Osteoblast (primary cell): ENCODE results near the gene L1CAM. TPM values are rescaled to one million over a fixed set of nuclear protein-coding genes. Genes with fewer than 3 reads are reported as not detected.

Experiments used
- DNase-seq: peaks from one replicate; pipeline ENCODE4 v3.0.0; 2011; ENCODE audit warnings: low spot score, mixed read lengths; ENCODE audit not compliant: insufficient read length; ENCODE audit errors: missing footprints
- H2AFZ ChIP-seq: 2 replicates; pipeline ENCODE4 v1.6.0; 2011; ENCODE audit warnings: mild to moderate bottlenecking, low read length
- H3K27ac ChIP-seq: 2 replicates; pipeline ENCODE4 v1.5.1; 2011; ENCODE audit warnings: mild to moderate bottlenecking, low read depth, low read length, moderate library complexity
- H3K27me3 ChIP-seq: 2 replicates; pipeline ENCODE4 v1.6.0; 2012; ENCODE audit warnings: mild to moderate bottlenecking, control low read depth, inconsistent platforms, low read length, moderate library complexity; ENCODE audit not compliant: insufficient read depth
- H3K36me3 ChIP-seq: 2 replicates; pipeline ENCODE4 v1.5.1; 2011; ENCODE audit warnings: mild to moderate bottlenecking, low read length, control low read depth, moderate library complexity; ENCODE audit not compliant: insufficient read depth
- H3K4me1 ChIP-seq: 2 replicates; pipeline ENCODE4 v1.5.1; 2011; ENCODE audit warnings: mild to moderate bottlenecking, low read length, control low read depth, moderate library complexity; ENCODE audit not compliant: insufficient read depth
- H3K4me2 ChIP-seq: 2 replicates; pipeline ENCODE4 v1.6.0; 2011; ENCODE audit warnings: mild to moderate bottlenecking, low read length; ENCODE audit not compliant: insufficient read depth
- H3K4me3 ChIP-seq: fragments of 200-600 bp; sonication (generic); 3 replicates; pipeline ENCODE4 v1.5.1; 2012; ENCODE audit warnings: mild to moderate bottlenecking, low read length, inconsistent platforms; ENCODE audit not compliant: insufficient read depth
- H3K79me2 ChIP-seq: 2 replicates; pipeline ENCODE4 v1.6.0; 2012; ENCODE audit warnings: mild to moderate bottlenecking, low read length, control low read depth, inconsistent platforms; ENCODE audit not compliant: insufficient read depth
- H3K9me3 ChIP-seq: 2 replicates; pipeline ENCODE4 v1.5.1; 2011; ENCODE audit warnings: low read depth, low read length, control low read depth
- H4K20me1 ChIP-seq: 2 replicates; pipeline ENCODE4 v1.6.0; 2012; ENCODE audit warnings: mild to moderate bottlenecking, low read length, control low read depth; ENCODE audit not compliant: insufficient read depth
- total RNA-seq: library from RNA; depleted of rRNA; stranded (reverse); fragments of >200 nt; gene quantifications from 2 replicates; pipeline ENCODE4 v1.2.3, GENCODE V29; 2012
- TF ChIP-seq, protein P1 (sequence below): IDR thresholded peaks from 2 replicates; pipeline ENCODE4 v1.5.1; 2011; ENCODE audit warnings: mild to moderate bottlenecking, low read depth, low read length, moderate library complexity; ENCODE audit errors: extremely low read depth

Gene L1CAM
- total RNA-seq, 1 donor = under 0.01 TPM

DNA sequence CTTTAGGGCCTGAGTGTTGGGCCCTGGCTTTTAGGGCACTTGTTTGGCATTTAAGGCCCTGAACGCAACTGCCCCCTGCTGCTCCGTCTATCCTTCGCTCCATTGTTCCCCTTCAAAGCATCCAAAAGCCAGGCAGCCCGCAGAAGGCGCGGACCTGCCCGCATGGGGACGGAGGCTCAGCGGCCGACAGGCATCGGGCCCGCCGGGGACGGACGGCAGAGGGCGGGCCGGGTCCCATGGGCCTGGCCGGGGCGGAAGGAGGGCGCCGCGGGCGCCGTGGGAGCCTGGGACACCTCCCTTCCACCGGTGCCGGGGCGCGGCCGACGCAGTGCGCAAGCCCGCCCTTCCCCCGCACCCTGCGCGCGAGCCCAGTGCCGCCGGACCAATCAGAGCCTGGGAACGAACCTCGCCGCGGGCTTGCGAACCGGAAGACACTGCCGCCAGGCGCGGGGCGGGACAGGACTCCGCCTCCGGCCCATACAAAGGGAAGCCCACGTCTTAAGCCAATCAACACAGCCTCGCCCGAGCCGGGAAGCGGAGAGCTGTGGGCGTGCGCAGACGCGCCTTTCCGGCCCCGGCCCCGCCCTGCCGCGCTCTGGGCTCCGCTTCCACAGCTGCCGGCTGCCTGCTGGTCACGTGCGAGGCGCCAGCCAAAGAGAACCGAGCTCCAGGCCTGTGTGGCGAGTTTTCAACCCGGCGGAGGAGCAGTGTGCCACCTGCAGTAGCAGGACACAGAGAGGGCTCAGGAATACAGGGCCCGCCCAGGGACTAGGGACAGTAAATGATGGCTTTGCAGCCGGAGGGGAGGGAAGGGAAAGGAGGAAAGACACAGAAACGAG, 42.2 kb upstream of the L1CAM start:
- peak overlapping the region; percentile 61 for H2AFZ ChIP-seq
- peaks cover 23% of the 10 kb centered on the region for H3K79me2 ChIP-seq
- TF ChIP-seq, protein P1, sequence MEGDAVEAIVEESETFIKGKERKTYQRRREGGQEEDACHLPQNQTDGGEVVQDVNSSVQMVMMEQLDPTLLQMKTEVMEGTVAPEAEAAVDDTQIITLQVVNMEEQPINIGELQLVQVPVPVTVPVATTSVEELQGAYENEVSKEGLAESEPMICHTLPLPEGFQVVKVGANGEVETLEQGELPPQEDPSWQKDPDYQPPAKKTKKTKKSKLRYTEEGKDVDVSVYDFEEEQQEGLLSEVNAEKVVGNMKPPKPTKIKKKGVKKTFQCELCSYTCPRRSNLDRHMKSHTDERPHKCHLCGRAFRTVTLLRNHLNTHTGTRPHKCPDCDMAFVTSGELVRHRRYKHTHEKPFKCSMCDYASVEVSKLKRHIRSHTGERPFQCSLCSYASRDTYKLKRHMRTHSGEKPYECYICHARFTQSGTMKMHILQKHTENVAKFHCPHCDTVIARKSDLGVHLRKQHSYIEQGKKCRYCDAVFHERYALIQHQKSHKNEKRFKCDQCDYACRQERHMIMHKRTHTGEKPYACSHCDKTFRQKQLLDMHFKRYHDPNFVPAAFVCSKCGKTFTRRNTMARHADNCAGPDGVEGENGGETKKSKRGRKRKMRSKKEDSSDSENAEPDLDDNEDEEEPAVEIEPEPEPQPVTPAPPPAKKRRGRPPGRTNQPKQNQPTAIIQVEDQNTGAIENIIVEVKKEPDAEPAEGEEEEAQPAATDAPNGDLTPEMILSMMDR = peak; percentile 16
- H3K27ac ChIP-seq = peak overlapping the region; percentile 78
- peak overlapping the region; percentile 71 for H3K4me2 ChIP-seq
- peaks cover 6% of the 10 kb centered on the region for H3K27me3 ChIP-seq
- H3K4me3 ChIP-seq = peak overlapping the region; percentile 76
- peaks cover 22% of the 10 kb centered on the region for H3K36me3 ChIP-seq
- H3K9me3 ChIP-seq = no peaks in the 10 kb centered on the region
- peaks cover 35% of the 10 kb centered on the region for H4K20me1 ChIP-seq
- peaks cover 2% of the 10 kb centered on the region for H3K4me1 ChIP-seq
- DNase-seq = peak; percentile 100

DNA sequence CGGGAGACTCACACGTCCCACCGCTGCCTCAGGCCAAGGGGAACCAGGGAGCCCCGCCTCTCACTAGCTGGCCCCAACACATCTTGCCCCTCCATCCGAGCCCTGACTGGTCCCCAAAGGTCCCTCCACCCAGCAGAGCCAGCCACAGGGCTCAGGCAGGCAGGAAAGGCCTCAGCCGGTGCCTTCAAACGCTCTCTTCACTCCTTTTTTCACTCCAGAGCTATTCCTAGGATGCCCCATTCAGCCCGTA, 41.6 kb upstream of the L1CAM start:
- H2AFZ ChIP-seq = peak overlapping the region; percentile 61
- peaks cover 6% of the 10 kb centered on the region for H3K27me3 ChIP-seq

DNA sequence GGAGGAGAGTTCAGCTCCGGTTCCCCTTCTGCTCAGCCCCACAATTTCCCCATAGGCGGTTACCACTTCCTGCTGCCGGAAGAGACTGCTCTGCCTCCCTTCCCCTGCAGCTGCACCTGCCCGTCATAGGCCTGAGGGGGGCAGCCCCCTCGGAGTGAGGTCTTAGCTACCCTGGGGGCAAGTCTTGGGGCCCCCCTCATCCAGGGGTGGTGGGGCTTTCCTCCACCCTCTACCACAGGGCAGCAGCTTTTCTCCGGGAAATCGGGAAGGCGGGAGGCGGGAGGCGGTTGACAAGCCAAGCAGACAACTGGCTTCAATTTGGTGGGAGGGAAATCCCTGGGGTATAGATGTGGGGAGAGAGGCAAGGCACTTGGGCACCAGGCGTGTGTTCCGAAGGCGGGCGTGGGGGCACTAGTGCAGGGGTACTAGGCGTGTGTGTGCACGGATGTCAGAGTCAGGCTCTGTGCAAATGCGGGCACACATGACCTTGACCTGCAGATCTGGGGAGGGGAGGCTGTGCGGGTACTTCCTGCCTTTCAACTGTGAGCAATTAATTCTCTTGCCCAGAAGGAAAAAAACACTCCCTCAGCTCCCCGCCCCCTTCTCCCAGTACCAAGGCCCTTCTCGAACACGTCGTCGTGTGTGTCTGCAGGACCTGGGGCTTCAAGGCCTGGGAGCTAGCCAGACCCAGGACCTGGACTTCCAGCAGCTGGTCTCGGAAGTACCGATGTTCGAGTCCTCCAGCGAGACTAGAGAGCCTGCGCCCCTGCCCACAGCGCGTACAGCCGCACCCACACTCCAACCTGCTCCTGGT, 41.1 kb upstream of the L1CAM start:
- no peaks in the 10 kb centered on the region for H3K9me3 ChIP-seq
- peak overlapping the region; percentile 76 for H3K4me3 ChIP-seq
- peak overlapping the region; percentile 71 for H3K4me2 ChIP-seq
- peak; percentile 79 for DNase-seq
- H4K20me1 ChIP-seq = peaks cover 25% of the 10 kb centered on the region
- H2AFZ ChIP-seq = peak overlapping the region; percentile 61
- H3K4me1 ChIP-seq = peaks cover 2% of the 10 kb centered on the region
- peak overlapping the region; percentile 78 for H3K27ac ChIP-seq
- peaks cover 13% of the 10 kb centered on the region for H3K79me2 ChIP-seq
- peaks cover 6% of the 10 kb centered on the region for H3K27me3 ChIP-seq
- peaks cover 18% of the 10 kb centered on the region for H3K36me3 ChIP-seq
- TF ChIP-seq, protein P1 = no peak

More for the DNA sequence above, 41.6 kb upstream of the L1CAM start:
- Histone ChIP-seq H3K9me3 (no peaks in the 10 kb centered on the region), H4K20me1 (peaks cover 30% of the 10 kb centered on the region), H3K79me2 (peaks cover 18% of the 10 kb centered on the region), H3K4me3 (peak overlapping the region; percentile 76), H3K4me2 (peak overlapping the region; percentile 71), H3K36me3 (peaks cover 22% of the 10 kb centered on the region), H3K27ac (peak overlapping the region; percentile 78), H3K4me1 (peaks cover 2% of the 10 kb centered on the region)
- TF ChIP-seq, protein P1 = no peak
- no peak for DNase-seq

DNA sequence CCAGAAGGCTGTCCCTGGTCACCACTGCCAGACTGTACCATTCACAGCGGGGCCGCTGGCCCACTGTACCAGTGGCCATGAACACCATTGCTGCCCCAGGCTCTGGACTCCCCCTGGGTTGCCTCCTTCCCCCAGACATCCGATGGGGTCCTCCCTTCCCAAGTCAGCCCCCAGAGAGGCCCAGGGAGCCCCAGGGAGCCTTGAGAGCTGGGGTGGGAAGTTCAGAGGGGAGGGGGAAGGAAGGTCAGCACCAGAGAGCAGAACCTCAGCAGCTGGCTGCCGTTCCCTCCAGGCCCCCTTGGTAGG, 40.5 kb upstream of the L1CAM start:
- Histone ChIP-seq H2AFZ (no peak overlapping the region), H3K4me3 (no peak overlapping the region)

More for the DNA sequence above, 40.5 kb upstream of the L1CAM start:
- no peak for DNase-seq
- Histone ChIP-seq H4K20me1 (peaks cover 20% of the 10 kb centered on the region), H3K36me3 (peaks cover 13% of the 10 kb centered on the region), H3K27me3 (peaks cover 6% of the 10 kb centered on the region), H3K4me1 (peaks cover 2% of the 10 kb centered on the region), H3K79me2 (peaks cover 7% of the 10 kb centered on the region), H3K4me2 (peak overlapping the region; percentile 71), H3K9me3 (no peaks in the 10 kb centered on the region), H3K27ac (no peak overlapping the region)
- TF ChIP-seq, protein P1 = no peak
